ENCODE data around the gene ADGRA1. TPM values are rescaled to one million over a fixed set of nuclear protein-coding genes. Genes with fewer than 3 reads are reported as not detected.

The ADGRA1 gene
- total and polyA plus RNA-seq, 2 experiments from 2014 or later = 0.23 to 0.52 TPM

DNA sequence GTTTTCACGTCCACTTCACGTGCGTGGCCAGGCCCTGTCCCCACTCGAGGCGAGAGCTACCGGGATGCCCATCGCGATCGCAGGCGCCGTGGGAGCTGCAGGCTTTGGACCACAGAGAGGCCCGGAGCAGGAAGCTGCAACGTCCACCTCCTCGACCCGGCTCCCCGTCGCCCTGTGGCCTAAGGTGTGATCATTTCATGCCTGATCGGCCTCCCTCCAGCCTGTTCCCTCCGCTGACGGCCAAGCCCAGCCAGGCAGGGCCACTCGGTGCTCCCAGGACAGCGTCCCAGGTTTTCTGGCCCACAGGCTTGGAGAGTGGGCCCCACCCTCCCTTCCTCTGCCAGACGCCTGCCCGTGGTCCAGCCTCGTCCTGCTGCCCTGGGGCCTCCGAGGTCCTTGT, 91.9 kb downstream of the ADGRA1 start:
- DNase-seq (ENCODE audit: low spot score) (no peak), ATAC-seq (no peak)
- no peaks in the 10 kb centered on the region for H4K20me1 ChIP-seq (replicated peaks; ENCODE audit: insufficient read depth)
- H3K27ac Mint-ChIP-seq = no peak overlapping the region
- no peaks in the 10 kb centered on the region for H3K36me3 ChIP-seq (ENCODE audit: insufficient read depth)
- H3K27ac ChIP-seq (ENCODE audit: low read depth) = no peak overlapping the region
- H3K4me2 ChIP-seq = no peak overlapping the region
- TF ChIP-seq ZNF114 (CRISPR knock-in tag; IDR thresholded peaks at IDR 0.05) (no peak), JUNB (IDR thresholded peaks at IDR 0.05; ENCODE audit: unreplicated experiment) (no peak), STAT1 (IDR thresholded peaks at IDR 0.05; ENCODE audit: unreplicated experiment) (no peak), POLR2AphosphoS5 (IDR thresholded peaks at IDR 0.05; ENCODE audit: low read depth) (no peak), CREB1 (CRISPR knock-in tag; IDR thresholded peaks at IDR 0.05; ENCODE audit: low read depth) (no peak), ZNF331 (CRISPR knock-in tag; IDR thresholded peaks at IDR 0.05; ENCODE audit: low read depth) (no peak), EZH2 (IDR thresholded peaks at IDR 0.05; ENCODE audit: low read depth, unreplicated experiment) (no peak), NANOG (IDR thresholded peaks at IDR 0.05; ENCODE audit: borderline replicate concordance) (no peak), EZH2phosphoT487 (IDR thresholded peaks at IDR 0.05; ENCODE audit: unreplicated experiment) (no peak)
- TF ChIP-seq, protein P1, sequence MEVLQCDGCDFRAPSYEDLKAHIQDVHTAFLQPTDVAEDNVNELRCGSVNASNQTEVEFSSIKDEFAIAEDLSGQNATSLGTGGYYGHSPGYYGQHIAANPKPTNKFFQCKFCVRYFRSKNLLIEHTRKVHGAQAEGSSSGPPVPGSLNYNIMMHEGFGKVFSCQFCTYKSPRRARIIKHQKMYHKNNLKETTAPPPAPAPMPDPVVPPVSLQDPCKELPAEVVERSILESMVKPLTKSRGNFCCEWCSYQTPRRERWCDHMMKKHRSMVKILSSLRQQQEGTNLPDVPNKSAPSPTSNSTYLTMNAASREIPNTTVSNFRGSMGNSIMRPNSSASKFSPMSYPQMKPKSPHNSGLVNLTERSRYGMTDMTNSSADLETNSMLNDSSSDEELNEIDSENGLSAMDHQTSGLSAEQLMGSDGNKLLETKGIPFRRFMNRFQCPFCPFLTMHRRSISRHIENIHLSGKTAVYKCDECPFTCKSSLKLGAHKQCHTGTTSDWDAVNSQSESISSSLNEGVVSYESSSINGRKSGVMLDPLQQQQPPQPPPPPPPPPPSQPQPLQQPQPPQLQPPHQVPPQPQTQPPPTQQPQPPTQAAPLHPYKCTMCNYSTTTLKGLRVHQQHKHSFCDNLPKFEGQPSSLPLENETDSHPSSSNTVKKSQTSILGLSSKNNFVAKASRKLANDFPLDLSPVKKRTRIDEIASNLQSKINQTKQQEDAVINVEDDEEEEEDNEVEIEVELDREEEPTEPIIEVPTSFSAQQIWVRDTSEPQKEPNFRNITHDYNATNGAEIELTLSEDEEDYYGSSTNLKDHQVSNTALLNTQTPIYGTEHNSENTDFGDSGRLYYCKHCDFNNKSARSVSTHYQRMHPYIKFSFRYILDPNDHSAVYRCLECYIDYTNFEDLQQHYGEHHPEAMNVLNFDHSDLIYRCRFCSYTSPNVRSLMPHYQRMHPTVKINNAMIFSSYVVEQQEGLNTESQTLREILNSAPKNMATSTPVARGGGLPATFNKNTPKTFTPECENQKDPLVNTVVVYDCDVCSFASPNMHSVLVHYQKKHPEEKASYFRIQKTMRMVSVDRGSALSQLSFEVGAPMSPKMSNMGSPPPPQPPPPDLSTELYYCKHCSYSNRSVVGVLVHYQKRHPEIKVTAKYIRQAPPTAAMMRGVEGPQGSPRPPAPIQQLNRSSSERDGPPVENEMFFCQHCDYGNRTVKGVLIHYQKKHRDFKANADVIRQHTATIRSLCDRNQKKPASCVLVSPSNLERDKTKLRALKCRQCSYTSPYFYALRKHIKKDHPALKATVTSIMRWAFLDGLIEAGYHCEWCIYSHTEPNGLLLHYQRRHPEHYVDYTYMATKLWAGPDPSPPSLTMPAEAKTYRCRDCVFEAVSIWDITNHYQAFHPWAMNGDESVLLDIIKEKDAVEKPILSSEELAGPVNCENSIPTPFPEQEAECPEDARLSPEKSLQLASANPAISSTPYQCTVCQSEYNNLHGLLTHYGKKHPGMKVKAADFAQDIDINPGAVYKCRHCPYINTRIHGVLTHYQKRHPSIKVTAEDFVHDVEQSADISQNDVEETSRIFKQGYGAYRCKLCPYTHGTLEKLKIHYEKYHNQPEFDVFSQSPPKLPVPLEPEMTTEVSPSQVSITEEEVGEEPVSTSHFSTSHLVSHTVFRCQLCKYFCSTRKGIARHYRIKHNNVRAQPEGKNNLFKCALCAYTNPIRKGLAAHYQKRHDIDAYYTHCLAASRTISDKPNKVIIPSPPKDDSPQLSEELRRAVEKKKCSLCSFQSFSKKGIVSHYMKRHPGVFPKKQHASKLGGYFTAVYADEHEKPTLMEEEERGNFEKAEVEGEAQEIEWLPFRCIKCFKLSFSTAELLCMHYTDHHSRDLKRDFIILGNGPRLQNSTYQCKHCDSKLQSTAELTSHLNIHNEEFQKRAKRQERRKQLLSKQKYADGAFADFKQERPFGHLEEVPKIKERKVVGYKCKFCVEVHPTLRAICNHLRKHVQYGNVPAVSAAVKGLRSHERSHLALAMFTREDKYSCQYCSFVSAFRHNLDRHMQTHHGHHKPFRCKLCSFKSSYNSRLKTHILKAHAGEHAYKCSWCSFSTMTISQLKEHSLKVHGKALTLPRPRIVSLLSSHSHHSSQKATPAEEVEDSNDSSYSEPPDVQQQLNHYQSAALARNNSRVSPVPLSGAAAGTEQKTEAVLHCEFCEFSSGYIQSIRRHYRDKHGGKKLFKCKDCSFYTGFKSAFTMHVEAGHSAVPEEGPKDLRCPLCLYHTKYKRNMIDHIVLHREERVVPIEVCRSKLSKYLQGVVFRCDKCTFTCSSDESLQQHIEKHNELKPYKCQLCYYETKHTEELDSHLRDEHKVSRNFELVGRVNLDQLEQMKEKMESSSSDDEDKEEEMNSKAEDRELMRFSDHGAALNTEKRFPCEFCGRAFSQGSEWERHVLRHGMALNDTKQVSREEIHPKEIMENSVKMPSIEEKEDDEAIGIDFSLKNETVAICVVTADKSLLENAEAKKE (CRISPR knock-in tag; IDR thresholded peaks at IDR 0.05) = no peak
- TF ChIP-seq, protein P2, sequence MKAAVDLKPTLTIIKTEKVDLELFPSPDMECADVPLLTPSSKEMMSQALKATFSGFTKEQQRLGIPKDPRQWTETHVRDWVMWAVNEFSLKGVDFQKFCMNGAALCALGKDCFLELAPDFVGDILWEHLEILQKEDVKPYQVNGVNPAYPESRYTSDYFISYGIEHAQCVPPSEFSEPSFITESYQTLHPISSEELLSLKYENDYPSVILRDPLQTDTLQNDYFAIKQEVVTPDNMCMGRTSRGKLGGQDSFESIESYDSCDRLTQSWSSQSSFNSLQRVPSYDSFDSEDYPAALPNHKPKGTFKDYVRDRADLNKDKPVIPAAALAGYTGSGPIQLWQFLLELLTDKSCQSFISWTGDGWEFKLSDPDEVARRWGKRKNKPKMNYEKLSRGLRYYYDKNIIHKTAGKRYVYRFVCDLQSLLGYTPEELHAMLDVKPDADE (IDR thresholded peaks at IDR 0.05) = no peak
- TF ChIP-seq, protein P3, sequence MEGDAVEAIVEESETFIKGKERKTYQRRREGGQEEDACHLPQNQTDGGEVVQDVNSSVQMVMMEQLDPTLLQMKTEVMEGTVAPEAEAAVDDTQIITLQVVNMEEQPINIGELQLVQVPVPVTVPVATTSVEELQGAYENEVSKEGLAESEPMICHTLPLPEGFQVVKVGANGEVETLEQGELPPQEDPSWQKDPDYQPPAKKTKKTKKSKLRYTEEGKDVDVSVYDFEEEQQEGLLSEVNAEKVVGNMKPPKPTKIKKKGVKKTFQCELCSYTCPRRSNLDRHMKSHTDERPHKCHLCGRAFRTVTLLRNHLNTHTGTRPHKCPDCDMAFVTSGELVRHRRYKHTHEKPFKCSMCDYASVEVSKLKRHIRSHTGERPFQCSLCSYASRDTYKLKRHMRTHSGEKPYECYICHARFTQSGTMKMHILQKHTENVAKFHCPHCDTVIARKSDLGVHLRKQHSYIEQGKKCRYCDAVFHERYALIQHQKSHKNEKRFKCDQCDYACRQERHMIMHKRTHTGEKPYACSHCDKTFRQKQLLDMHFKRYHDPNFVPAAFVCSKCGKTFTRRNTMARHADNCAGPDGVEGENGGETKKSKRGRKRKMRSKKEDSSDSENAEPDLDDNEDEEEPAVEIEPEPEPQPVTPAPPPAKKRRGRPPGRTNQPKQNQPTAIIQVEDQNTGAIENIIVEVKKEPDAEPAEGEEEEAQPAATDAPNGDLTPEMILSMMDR (conservative IDR thresholded peaks at IDR 0.05; ENCODE audit: low read depth in 2 of 2) = no peak
- TF ChIP-seq, protein P4, sequence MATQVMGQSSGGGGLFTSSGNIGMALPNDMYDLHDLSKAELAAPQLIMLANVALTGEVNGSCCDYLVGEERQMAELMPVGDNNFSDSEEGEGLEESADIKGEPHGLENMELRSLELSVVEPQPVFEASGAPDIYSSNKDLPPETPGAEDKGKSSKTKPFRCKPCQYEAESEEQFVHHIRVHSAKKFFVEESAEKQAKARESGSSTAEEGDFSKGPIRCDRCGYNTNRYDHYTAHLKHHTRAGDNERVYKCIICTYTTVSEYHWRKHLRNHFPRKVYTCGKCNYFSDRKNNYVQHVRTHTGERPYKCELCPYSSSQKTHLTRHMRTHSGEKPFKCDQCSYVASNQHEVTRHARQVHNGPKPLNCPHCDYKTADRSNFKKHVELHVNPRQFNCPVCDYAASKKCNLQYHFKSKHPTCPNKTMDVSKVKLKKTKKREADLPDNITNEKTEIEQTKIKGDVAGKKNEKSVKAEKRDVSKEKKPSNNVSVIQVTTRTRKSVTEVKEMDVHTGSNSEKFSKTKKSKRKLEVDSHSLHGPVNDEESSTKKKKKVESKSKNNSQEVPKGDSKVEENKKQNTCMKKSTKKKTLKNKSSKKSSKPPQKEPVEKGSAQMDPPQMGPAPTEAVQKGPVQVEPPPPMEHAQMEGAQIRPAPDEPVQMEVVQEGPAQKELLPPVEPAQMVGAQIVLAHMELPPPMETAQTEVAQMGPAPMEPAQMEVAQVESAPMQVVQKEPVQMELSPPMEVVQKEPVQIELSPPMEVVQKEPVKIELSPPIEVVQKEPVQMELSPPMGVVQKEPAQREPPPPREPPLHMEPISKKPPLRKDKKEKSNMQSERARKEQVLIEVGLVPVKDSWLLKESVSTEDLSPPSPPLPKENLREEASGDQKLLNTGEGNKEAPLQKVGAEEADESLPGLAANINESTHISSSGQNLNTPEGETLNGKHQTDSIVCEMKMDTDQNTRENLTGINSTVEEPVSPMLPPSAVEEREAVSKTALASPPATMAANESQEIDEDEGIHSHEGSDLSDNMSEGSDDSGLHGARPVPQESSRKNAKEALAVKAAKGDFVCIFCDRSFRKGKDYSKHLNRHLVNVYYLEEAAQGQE (IDR thresholded peaks at IDR 0.05; ENCODE audit: unreplicated experiment) = no peak
- peaks cover 23% of the 10 kb centered on the region for H3K36me3 Mint-ChIP-seq (ENCODE audit: low read depth)
- no peak overlapping the region for H3K4me3 Mint-ChIP-seq
- H2AFZ ChIP-seq = no peak overlapping the region
- peaks cover 12% of the 10 kb centered on the region for H3K27me3 Mint-ChIP-seq (ENCODE audit: insufficient read depth, low read depth, poor library complexity)
- no peak overlapping the region for H3K4me3 ChIP-seq
- H3K4me1 ChIP-seq (ENCODE audit: insufficient read depth) = no peaks in the 10 kb centered on the region
- H3F3A ChIP-seq (replicated peaks; ENCODE audit: low read depth) = peaks cover 18% of the 10 kb centered on the region
- H3K27me3 ChIP-seq (ENCODE audit: insufficient read depth) = no peaks in the 10 kb centered on the region
- no peaks in the 10 kb centered on the region for H3K79me2 ChIP-seq (replicated peaks; ENCODE audit: insufficient read depth)
- no peaks in the 10 kb centered on the region for H3K4me1 Mint-ChIP-seq
- peaks cover 9% of the 10 kb centered on the region; the same call in 1 of the 2 replicates for H3K9me2 ChIP-seq (ENCODE audit: insufficient read depth)
- peaks cover 29% of the 10 kb centered on the region for H3K9me3 Mint-ChIP-seq
